WTC11 (cell line): ENCODE results near the gene MAST4. TPM values are rescaled to one million over a fixed set of nuclear protein-coding genes. Genes with fewer than 3 reads are reported as not detected.

Experiments used
- ATAC-seq: fragments of 200-7000 bp; cut with Tn5 transposase; 2 replicates; pipeline ENCODE4 v1.10.0; 2021; ENCODE audit warnings: mild to moderate bottlenecking, moderate library complexity
- CTCF ChIA-PET: fragments of 300-600 bp; sonication (Branson Sonifier 250); formaldehyde crosslinking; loops from one replicate; lab custom pipeline; 2021; ENCODE audit warnings: antibody characterized with exemption; lab: Charles Lee
- POLR2A ChIA-PET: fragments of 350-600 bp; sonication (Branson Sonifier 250); formaldehyde crosslinking; loops from one replicate; lab custom pipeline; 2021; ENCODE audit warnings: antibody characterized with exemption; lab: Charles Lee
- DNase-seq: peaks from one replicate; pipeline ENCODE4 v3.0.0; 2021; ENCODE audit warnings: low spot score
- H3K27ac Mint-ChIP-seq: 2 replicates; pipeline ENCODE4 v1.8.0; 2021; ENCODE audit warnings: mixed read lengths
- H3K27me3 Mint-ChIP-seq: 2 replicates; pipeline ENCODE4 v1.8.0; 2021; ENCODE audit warnings: low read depth, mild to moderate bottlenecking, moderate library complexity, mixed read lengths
- H3K36me3 Mint-ChIP-seq: 2 replicates; pipeline ENCODE4 v1.8.0; 2021; ENCODE audit warnings: mixed read lengths
- H3K4me1 Mint-ChIP-seq: 2 replicates; pipeline ENCODE4 v1.8.0; 2022; ENCODE audit warnings: mixed read lengths
- H3K4me3 Mint-ChIP-seq: 2 replicates; pipeline ENCODE4 v1.8.0; 2021; ENCODE audit warnings: mild to moderate bottlenecking, moderate library complexity, mixed read lengths
- H3K9me3 Mint-ChIP-seq: 2 replicates; pipeline ENCODE4 v1.8.0; 2021; ENCODE audit warnings: mixed read lengths
- ATF1 ChIP-seq: sonication (generic); formaldehyde crosslinking; IDR thresholded peaks from 2 replicates; pipeline ENCODE4 v1.8.1; 2023; ENCODE audit warnings: mild to moderate bottlenecking, moderate library complexity, missing genetic modification reagents
- ELF4 ChIP-seq: sonication (generic); formaldehyde crosslinking; IDR thresholded peaks from 2 replicates; pipeline ENCODE4 v1.8.1; 2022; ENCODE audit warnings: low read depth, mild to moderate bottlenecking, moderate library complexity, missing genetic modification reagents
- ESRRA ChIP-seq: sonication (generic); formaldehyde crosslinking; IDR thresholded peaks from 2 replicates; pipeline ENCODE4 v1.8.1; 2022; ENCODE audit warnings: mild to moderate bottlenecking, missing genetic modification reagents, borderline replicate concordance
- FOXP1 ChIP-seq: sonication (generic); formaldehyde crosslinking; IDR thresholded peaks from 2 replicates; pipeline ENCODE4 v1.8.0; 2022; ENCODE audit warnings: missing genetic modification reagents, mild to moderate bottlenecking, moderate library complexity, borderline replicate concordance
- JUN ChIP-seq: sonication (generic); formaldehyde crosslinking; IDR thresholded peaks from 2 replicates; pipeline ENCODE4 v1.8.0; 2023; ENCODE audit warnings: mild to moderate bottlenecking, missing genetic modification reagents
- NFATC4 ChIP-seq: fragments of 250-450 bp; sonication (Bioruptor Pico); IDR thresholded peaks from 2 replicates; pipeline ENCODE4 v1.9.0; 2021; ENCODE audit warnings: mild to moderate bottlenecking
- NR2C2 ChIP-seq: sonication (generic); formaldehyde crosslinking; IDR thresholded peaks from 2 replicates; pipeline ENCODE4 v1.8.0; 2022; ENCODE audit warnings: mild to moderate bottlenecking, missing genetic modification reagents
- SMAD4 ChIP-seq: sonication (generic); formaldehyde crosslinking; IDR thresholded peaks from 2 replicates; pipeline ENCODE4 v1.8.0; 2022; ENCODE audit warnings: mild to moderate bottlenecking, missing genetic modification reagents
- TEAD4 ChIP-seq: sonication (generic); formaldehyde crosslinking; IDR thresholded peaks from 2 replicates; pipeline ENCODE4 v1.8.0; 2022; ENCODE audit warnings: mild to moderate bottlenecking, missing genetic modification reagents
- ZBTB21 ChIP-seq: sonication (generic); formaldehyde crosslinking; IDR thresholded peaks from 2 replicates; pipeline ENCODE4 v1.8.1; 2023; ENCODE audit warnings: mild to moderate bottlenecking, missing genetic modification reagents, borderline replicate concordance
- ZNF416 ChIP-seq: fragments of 250-450 bp; sonication (Bioruptor Pico); IDR thresholded peaks from 2 replicates; pipeline ENCODE4 v1.9.0; 2021; ENCODE audit warnings: mild to moderate bottlenecking, inconsistent platforms
- total RNA-seq: library from RNA; stranded (reverse); gene quantifications from 3 replicates; pipeline ENCODE4 v1.2.3, GENCODE V29; 2021
- TF ChIP-seq, protein P1 (sequence below): sonication (generic); formaldehyde crosslinking; IDR thresholded peaks from 2 replicates; pipeline ENCODE4 v1.8.1; 2023; ENCODE audit warnings: mild to moderate bottlenecking, missing genetic modification reagents, moderate library complexity
- TF ChIP-seq, protein P2 (sequence below): sonication (generic); formaldehyde crosslinking; IDR thresholded peaks from 2 replicates; pipeline ENCODE4 v1.8.1; 2022; ENCODE audit warnings: mild to moderate bottlenecking, missing genetic modification reagents, moderate library complexity, borderline replicate concordance
- TF ChIP-seq, protein P3 (sequence below): sonication (generic); formaldehyde crosslinking; IDR thresholded peaks from 2 replicates; pipeline ENCODE4 v1.8.1; 2022; ENCODE audit warnings: mild to moderate bottlenecking, moderate library complexity, missing genetic modification reagents
- TF ChIP-seq, protein P4 (sequence below): fragments of 250-450 bp; sonication (Bioruptor Pico); IDR thresholded peaks from 2 replicates; pipeline ENCODE4 v1.8.0; 2021; ENCODE audit warnings: mild to moderate bottlenecking
- TF ChIP-seq, protein P5 (sequence below): sonication (generic); formaldehyde crosslinking; IDR thresholded peaks from 2 replicates; pipeline ENCODE4 v1.8.0; 2023; ENCODE audit warnings: missing genetic modification reagents, mild to moderate bottlenecking, borderline replicate concordance
- TF ChIP-seq, protein P6 (sequence below): sonication (generic); formaldehyde crosslinking; IDR thresholded peaks from 2 replicates; pipeline ENCODE4 v1.8.0; 2022; ENCODE audit warnings: missing genetic modification reagents
- TF ChIP-seq, protein P7 (sequence below): sonication (generic); formaldehyde crosslinking; IDR thresholded peaks from 2 replicates; pipeline ENCODE4 v1.8.1; 2022; ENCODE audit warnings: missing genetic modification reagents, borderline replicate concordance

MAST4 gene
- total RNA-seq, 1 experiment from 2014 or later: 8.0 TPM

DNA sequence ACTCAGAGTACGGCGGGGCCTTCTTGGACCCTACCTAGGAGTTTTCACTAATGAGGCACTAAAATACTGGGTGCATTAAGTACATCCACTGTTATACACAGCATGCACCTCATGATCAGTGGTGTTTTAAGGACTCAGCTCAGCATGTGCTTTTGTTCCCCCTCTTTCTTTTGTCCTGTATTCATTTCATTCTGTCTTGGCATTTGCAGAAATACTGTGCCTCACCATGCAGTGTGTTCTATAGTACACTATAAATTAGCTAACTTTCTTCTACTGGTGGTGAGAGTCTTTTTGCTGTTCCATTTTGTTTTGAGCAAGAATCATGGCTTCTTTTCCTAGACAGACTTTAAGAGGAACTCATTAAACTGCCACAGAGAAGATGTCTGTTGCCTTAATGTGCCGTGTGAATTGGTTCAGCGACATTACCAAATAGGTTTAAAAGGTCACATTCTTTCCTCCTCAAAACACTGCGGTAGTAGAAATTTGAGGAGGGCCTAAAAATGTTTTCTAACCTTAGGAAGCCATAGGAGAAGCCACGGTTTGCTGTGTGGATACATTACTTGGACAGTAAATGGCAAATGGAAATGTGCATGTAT, 276.6 kb downstream of the MAST4 start:
- no peak for DNase-seq
- no peak overlapping the region for H3K27ac Mint-ChIP-seq
- ATAC-seq: no peak; the same call in 1 of the 2 replicates
- peaks cover 7% of the 10 kb centered on the region for H3K4me1 Mint-ChIP-seq
- H3K4me3 Mint-ChIP-seq: no peak overlapping the region
- TF ChIP-seq, protein P1, sequence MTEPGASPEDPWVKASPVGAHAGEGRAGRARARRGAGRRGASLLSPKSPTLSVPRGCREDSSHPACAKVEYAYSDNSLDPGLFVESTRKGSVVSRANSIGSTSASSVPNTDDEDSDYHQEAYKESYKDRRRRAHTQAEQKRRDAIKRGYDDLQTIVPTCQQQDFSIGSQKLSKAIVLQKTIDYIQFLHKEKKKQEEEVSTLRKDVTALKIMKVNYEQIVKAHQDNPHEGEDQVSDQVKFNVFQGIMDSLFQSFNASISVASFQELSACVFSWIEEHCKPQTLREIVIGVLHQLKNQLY (CRISPR knock-in tag): no peak
- TF ChIP-seq TEAD4 (no peak), SMAD4 (no peak), ESRRA (no peak)
- TF ChIP-seq, protein P2, sequence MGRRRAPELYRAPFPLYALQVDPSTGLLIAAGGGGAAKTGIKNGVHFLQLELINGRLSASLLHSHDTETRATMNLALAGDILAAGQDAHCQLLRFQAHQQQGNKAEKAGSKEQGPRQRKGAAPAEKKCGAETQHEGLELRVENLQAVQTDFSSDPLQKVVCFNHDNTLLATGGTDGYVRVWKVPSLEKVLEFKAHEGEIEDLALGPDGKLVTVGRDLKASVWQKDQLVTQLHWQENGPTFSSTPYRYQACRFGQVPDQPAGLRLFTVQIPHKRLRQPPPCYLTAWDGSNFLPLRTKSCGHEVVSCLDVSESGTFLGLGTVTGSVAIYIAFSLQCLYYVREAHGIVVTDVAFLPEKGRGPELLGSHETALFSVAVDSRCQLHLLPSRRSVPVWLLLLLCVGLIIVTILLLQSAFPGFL (CRISPR knock-in tag): no peak
- CTCF ChIA-PET: interaction anchor here (0.6 to 0.7 kb wide), 2 partner anchors 270 to 1492 kb away, joined by 3 read pairs; no protein-coding TSS in a partner anchor
- POLR2A ChIA-PET: no interaction called here
- no peaks in the 10 kb centered on the region; the same call in 1 of the 2 replicates for H3K27me3 Mint-ChIP-seq
- H3K9me3 Mint-ChIP-seq: no peaks in the 10 kb centered on the region
- no peaks in the 10 kb centered on the region for H3K36me3 Mint-ChIP-seq

DNA sequence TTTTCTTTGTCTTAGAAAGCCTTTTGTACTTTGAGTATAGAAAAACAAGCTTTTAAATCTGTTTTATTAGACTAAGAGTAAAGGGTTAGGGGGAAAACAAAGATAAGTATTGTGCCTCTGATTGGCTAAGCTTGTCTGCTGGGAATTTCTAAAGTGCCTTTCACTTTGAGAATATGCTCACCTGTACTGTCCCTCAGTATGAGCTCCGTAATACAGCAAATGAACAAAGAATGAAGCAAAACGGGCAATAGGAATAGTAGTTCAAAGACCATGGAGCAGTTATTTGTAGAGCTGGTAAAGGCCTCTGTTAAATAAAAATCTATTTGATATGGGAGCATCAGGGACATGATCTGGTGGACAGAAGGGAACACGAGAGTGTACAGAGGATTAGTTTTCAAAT, 277.8 kb downstream of the MAST4 start:
- no peak for DNase-seq
- TF ChIP-seq NFATC4 (no peak), FOXP1 (CRISPR knock-in tag) (no peak), JUN (CRISPR knock-in tag) (no peak)
- TF ChIP-seq, protein P3, sequence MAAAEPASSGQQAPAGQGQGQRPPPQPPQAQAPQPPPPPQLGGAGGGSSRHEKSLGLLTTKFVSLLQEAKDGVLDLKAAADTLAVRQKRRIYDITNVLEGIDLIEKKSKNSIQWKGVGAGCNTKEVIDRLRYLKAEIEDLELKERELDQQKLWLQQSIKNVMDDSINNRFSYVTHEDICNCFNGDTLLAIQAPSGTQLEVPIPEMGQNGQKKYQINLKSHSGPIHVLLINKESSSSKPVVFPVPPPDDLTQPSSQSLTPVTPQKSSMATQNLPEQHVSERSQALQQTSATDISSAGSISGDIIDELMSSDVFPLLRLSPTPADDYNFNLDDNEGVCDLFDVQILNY: no peak
- TF ChIP-seq, protein P4, sequence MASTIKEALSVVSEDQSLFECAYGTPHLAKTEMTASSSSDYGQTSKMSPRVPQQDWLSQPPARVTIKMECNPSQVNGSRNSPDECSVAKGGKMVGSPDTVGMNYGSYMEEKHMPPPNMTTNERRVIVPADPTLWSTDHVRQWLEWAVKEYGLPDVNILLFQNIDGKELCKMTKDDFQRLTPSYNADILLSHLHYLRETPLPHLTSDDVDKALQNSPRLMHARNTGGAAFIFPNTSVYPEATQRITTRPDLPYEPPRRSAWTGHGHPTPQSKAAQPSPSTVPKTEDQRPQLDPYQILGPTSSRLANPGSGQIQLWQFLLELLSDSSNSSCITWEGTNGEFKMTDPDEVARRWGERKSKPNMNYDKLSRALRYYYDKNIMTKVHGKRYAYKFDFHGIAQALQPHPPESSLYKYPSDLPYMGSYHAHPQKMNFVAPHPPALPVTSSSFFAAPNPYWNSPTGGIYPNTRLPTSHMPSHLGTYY (CRISPR knock-in tag): no peak
- ChIA-PET POLR2A (no interaction called here), CTCF (interaction anchor here (1.8 kb wide), 1 partner anchor 60 kb away, joined by 5 read pairs; no protein-coding TSS in a partner anchor)
- Mint-ChIP-seq H3K27me3 (no peaks in the 10 kb centered on the region; the same call in 1 of the 2 replicates), H3K9me3 (no peaks in the 10 kb centered on the region), H3K4me3 (no peak overlapping the region), H3K4me1 (peaks cover 5% of the 10 kb centered on the region), H3K36me3 (no peaks in the 10 kb centered on the region), H3K27ac (no peak overlapping the region)
- no peak for ATAC-seq

DNA sequence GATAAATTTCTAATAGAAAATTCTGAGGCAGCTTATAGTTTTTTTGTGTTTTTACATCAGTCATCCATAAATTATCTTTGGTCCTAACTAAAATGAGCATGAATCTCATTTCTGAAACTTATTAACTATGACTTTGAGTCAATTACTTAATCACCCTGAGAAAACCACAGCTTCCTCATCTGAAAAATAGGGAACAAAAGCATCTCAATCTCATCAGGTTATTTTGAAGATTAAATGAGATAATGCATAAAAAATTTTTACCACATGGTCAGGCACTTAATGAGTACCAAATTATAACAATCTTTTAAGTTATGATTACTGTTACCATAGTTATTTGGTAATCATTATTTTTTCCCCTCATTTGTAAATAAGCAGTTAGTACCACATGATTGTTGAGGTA, 279.1 kb downstream of the MAST4 start:
- no peak for ATAC-seq
- CTCF ChIA-PET: interaction anchor here (1.8 kb wide), 1 partner anchor 61 kb away, joined by 5 read pairs; no protein-coding TSS in a partner anchor
- Mint-ChIP-seq H3K27ac (no peak overlapping the region), H3K27me3 (no peaks in the 10 kb centered on the region), H3K36me3 (no peaks in the 10 kb centered on the region), H3K4me1 (peaks cover 2% of the 10 kb centered on the region), H3K9me3 (peaks cover 5% of the 10 kb centered on the region), H3K4me3 (no peak overlapping the region)
- POLR2A ChIA-PET: no interaction called here
- no peak for DNase-seq
- TF ChIP-seq ELF4 (no peak), ZNF416 (CRISPR knock-in tag) (no peak), ATF1 (no peak), ZBTB21 (CRISPR knock-in tag) (no peak), FOXP1 (CRISPR knock-in tag) (no peak), NR2C2 (CRISPR knock-in tag) (no peak)
- TF ChIP-seq, protein P5, sequence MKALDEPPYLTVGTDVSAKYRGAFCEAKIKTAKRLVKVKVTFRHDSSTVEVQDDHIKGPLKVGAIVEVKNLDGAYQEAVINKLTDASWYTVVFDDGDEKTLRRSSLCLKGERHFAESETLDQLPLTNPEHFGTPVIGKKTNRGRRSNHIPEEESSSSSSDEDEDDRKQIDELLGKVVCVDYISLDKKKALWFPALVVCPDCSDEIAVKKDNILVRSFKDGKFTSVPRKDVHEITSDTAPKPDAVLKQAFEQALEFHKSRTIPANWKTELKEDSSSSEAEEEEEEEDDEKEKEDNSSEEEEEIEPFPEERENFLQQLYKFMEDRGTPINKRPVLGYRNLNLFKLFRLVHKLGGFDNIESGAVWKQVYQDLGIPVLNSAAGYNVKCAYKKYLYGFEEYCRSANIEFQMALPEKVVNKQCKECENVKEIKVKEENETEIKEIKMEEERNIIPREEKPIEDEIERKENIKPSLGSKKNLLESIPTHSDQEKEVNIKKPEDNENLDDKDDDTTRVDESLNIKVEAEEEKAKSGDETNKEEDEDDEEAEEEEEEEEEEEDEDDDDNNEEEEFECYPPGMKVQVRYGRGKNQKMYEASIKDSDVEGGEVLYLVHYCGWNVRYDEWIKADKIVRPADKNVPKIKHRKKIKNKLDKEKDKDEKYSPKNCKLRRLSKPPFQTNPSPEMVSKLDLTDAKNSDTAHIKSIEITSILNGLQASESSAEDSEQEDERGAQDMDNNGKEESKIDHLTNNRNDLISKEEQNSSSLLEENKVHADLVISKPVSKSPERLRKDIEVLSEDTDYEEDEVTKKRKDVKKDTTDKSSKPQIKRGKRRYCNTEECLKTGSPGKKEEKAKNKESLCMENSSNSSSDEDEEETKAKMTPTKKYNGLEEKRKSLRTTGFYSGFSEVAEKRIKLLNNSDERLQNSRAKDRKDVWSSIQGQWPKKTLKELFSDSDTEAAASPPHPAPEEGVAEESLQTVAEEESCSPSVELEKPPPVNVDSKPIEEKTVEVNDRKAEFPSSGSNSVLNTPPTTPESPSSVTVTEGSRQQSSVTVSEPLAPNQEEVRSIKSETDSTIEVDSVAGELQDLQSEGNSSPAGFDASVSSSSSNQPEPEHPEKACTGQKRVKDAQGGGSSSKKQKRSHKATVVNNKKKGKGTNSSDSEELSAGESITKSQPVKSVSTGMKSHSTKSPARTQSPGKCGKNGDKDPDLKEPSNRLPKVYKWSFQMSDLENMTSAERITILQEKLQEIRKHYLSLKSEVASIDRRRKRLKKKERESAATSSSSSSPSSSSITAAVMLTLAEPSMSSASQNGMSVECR (CRISPR knock-in tag): no peak
- TF ChIP-seq, protein P6, sequence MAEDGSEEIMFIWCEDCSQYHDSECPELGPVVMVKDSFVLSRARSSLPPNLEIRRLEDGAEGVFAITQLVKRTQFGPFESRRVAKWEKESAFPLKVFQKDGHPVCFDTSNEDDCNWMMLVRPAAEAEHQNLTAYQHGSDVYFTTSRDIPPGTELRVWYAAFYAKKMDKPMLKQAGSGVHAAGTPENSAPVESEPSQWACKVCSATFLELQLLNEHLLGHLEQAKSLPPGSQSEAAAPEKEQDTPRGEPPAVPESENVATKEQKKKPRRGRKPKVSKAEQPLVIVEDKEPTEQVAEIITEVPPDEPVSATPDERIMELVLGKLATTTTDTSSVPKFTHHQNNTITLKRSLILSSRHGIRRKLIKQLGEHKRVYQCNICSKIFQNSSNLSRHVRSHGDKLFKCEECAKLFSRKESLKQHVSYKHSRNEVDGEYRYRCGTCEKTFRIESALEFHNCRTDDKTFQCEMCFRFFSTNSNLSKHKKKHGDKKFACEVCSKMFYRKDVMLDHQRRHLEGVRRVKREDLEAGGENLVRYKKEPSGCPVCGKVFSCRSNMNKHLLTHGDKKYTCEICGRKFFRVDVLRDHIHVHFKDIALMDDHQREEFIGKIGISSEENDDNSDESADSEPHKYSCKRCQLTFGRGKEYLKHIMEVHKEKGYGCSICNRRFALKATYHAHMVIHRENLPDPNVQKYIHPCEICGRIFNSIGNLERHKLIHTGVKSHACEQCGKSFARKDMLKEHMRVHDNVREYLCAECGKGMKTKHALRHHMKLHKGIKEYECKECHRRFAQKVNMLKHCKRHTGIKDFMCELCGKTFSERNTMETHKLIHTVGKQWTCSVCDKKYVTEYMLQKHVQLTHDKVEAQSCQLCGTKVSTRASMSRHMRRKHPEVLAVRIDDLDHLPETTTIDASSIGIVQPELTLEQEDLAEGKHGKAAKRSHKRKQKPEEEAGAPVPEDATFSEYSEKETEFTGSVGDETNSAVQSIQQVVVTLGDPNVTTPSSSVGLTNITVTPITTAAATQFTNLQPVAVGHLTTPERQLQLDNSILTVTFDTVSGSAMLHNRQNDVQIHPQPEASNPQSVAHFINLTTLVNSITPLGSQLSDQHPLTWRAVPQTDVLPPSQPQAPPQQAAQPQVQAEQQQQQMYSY (CRISPR knock-in tag): no peak
- TF ChIP-seq, protein P7, sequence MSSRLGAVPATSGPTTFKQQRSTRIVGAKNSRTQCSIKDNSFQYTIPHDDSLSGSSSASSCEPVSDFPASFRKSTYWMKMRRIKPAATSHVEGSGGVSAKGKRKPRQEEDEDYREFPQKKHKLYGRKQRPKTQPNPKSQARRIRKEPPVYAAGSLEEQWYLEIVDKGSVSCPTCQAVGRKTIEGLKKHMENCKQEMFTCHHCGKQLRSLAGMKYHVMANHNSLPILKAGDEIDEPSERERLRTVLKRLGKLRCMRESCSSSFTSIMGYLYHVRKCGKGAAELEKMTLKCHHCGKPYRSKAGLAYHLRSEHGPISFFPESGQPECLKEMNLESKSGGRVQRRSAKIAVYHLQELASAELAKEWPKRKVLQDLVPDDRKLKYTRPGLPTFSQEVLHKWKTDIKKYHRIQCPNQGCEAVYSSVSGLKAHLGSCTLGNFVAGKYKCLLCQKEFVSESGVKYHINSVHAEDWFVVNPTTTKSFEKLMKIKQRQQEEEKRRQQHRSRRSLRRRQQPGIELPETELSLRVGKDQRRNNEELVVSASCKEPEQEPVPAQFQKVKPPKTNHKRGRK (CRISPR knock-in tag): no peak
